ENCODE results near the gene PSMB2. TPM values are rescaled to one million over a fixed set of nuclear protein-coding genes. Genes with fewer than 3 reads are reported as not detected.
"Not testable (repeated sequence)": the region's sequence is repeated elsewhere in the genome, so short reads cannot be mapped to it uniquely, and the experiment has no call there.

The PSMB2 gene
- polyA plus RNA-seq, 1 donor: 80.3 TPM

- DNase-seq: no peak
Measured at GRCh38 chr1:35594005-35594760, 47.1 kb downstream of the PSMB2 start.

DNA sequence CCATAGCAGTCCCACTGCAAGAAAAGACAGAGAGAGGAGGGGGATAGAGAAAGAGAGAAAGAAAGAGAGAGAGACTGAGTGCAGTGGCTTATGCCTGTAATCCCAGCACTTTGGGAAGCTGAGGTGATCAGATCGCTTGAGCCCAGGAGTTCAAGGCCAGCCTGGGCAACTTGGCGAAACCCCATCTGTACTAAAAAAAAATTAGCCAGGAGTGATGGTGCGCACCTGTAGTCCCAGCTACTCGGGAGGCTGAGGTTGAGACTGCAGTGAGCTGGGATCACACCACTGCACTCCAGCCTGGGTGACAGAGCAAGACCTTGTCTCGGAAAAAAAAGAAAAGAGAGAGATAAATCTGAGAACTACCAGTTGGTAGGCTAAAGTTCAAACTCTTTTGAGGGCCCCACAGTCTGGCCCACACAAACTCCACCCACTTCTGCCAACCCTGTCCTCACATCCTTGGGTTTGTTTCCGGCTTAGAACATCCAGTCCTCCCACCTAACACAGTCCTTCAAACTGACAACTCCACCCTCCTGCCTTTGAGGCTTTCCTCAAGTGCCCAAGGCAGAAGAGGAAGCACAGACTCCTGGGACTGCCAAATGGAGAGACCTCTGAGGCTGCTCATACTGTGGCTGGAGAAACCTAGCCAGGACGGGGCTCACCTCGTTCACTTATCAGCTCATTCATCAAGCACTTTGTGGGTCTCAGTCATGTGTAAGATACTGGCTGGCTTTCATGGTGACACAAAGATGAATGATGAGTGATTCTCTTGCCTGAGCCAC lies 48.1 kb downstream of the PSMB2 start:
- no peak for DNase-seq

GRCh38 chr1:35591211-35591610 lies 50.1 kb downstream of the PSMB2 start:
- DNase-seq: no peak

GRCh38 chr1:35590476-35591040 lies 50.8 kb downstream of the PSMB2 start:
- no peak for DNase-seq

- no peak for DNase-seq
Measured at GRCh38 chr1:35589516-35590427, 51.6 kb downstream of the PSMB2 start.

DNA sequence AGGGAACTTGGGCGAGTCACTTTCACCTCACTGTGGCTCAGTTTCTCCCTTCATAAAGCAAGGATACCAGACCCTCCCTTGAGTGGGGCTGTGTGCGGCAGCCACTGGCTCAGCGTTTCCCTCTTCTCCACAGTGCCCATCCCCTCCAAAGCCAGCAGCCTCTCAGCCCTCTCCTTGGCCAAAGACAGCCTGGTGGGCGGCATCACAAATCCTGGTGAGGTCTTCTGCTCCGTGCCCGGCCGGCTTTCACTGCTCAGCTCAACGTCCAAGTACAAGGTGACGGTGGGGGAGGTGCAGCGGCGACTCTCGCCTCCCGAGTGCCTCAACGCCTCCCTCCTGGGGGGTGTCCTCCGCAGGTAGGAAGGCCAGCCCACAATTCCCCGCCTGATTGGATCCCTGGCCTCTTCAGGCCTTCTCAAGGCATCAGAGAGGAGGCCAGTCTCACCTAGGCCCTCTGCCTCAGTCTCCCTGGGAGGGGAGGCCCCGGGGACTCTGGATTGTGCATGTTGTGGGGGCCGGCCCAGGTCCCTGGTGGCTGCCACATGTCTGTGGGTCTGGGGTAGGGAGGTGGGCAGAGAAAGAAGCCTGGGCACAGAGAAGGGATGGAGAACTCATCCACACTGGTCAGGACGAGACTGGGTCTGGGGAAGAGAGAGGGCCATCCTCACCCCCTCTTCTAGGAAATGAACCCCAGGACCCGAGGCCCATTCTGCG lies 53.0 kb downstream of the PSMB2 start:
- no peak for DNase-seq

DNA sequence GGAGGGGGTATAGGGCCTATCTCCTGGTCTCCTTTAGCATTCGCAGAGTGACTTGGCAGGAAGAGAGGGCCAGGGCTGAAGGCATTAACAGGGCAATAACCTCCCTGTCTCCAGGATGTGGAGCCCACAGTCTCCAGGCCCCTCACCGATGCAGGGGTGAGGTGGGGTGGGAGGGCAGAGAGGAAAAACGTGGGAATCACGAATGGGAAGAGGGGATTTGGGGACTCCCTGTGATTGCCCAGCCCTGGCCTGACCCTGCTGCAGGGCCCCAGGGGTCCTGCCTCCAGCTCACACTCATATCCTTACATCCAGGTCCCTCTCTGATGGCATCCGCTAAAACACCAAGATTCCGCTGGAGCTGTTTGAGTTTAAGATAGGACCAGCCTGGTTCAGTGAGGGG lies 53.6 kb downstream of the PSMB2 start:
- no peak for DNase-seq

DNA sequence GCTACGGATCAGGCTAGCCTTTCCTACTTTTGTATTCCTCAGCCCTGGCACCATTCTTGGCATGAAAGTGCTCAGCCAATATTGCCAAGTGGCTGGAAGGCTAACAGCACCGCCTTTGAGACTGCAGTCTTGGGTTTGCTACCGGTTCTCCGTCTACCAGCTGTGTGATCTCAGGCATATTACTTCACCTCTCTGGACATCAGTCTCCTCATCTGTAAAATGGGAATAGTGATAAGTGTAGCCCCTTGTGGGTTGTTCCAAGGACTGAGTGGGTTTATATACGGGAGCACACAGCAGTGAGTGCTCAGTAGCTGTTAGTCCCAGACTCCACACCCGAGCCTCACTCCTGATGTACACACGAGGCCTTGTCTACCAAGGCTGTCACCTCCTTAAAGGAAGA lies 54.5 kb downstream of the PSMB2 start:
- DNase-seq: no peak

GRCh38 chr1:35585805-35586204 lies 55.5 kb downstream of the PSMB2 start:
- DNase-seq: not testable (repeated sequence)

DNA sequence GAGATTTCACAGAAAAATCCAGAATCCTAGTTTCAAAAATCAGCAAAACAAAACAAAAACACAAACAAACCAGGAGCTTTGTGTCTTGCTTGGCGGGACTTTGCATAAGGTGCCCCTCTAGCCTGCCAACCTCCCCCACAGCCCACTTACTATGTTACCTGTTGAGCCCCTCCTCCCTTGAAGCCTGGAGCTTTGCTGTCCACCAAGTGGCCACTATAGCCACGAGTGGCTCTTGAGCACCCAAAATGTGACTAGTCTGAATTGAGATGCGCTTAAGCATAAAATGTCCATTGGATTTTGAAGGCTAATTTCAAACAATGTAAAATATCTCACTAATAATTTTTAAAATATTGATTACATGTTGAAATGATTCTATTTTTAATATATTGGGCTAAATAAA lies 56.0 kb downstream of the PSMB2 start:
- DNase-seq: no peak

GRCh38 chr1:35581621-35582020 lies 59.7 kb downstream of the PSMB2 start:
- DNase-seq: not testable (repeated sequence)

GRCh38 chr1:35580949-35581388 lies 60.4 kb downstream of the PSMB2 start:
- no peak for DNase-seq

GRCh38 chr1:35577071-35577998 lies 64.0 kb downstream of the PSMB2 start:
- DNase-seq: no peak

GRCh38 chr1:35576766-35577070 lies 64.6 kb downstream of the PSMB2 start:
- DNase-seq: not testable (repeated sequence)

- no peak for DNase-seq
Measured at GRCh38 chr1:35576061-35576765, 65.1 kb downstream of the PSMB2 start.

DNA sequence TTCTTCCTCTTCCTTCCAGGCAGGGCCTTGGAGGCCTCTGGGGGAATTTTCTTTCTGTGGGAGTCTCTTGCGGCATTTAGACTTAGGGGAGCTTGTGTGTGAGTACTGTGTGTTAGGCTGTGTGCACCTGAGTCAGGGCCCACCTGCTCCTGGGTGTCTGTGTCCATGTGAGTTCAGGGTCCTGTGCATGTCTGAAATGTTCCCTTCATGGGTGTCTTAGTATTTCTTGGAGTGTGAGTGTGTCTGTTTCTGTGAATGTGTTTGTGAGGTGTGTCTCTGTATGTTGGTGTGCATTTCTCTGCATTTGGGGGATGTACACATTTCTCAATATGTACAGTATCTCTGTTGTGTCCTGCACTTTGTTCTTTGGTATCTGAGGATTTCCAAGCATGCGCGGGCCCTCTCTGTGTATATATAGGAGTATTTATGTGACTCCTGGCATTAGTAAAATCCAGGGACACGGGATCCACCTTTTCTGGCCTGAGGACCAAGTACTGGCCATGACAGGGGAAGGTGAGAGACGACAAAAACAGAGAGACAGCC lies 65.8 kb downstream of the PSMB2 start:
- no peak for DNase-seq

DNA sequence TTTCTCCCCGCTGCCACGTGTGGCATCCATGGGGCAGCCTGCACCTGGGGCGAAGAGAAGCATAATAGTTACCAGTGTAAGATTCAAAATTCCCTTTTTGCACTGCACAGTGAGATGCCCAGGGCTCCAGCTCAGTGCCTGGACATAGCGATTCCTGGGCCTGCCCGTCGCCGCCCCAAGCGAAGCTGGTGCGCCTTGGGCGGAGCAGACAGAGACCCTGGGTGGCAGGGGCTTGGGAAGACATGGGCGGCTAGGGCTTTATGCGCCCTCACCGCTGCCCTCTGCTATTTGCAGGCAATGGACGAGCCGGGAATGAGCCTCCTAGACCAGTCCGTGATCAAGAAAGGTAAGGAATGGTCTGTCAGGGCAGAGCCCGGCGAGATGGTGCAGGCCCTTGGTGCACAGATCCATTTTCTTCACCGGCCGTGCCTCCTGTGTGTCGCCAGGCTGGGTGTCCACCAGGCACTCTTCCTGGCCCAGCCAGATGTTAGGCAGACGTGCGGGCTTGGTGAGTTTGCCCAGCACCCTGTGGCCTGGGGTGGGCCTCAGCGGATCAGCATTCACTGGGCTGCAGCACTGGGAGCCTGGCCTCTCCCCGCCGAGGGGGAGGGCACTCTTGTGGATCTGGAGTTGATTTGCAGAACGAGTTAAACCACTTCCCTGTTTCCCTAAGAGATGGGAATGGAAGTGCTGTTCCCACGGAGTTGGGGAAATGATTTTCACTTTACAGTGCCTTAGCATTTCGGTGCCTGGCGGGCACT lies 66.5 kb downstream of the PSMB2 start:
- no peak for DNase-seq

- no peak for DNase-seq
Measured at GRCh38 chr1:35574125-35574654, 67.1 kb downstream of the PSMB2 start.
